Neuronal stem cell (in vitro differentiated cells): ENCODE measurements around the gene NPDC1.

Experiments used
- DNase-seq: peaks from one replicate; pipeline ENCODE4 v3.0.0-alpha.2; 2013; ENCODE audit warnings: low spot score
- H2AFZ ChIP-seq: one replicate; pipeline ENCODE4 v1.6.1; 2013; ENCODE audit warnings: mild to moderate bottlenecking, low read length, inconsistent platforms
- H2AK5ac ChIP-seq: 2 replicates; pipeline ENCODE4 v1.6.1; 2013; ENCODE audit warnings: low read depth, mild to moderate bottlenecking, inconsistent platforms, low read length, moderate library complexity, mixed read lengths
- H2BK120ac ChIP-seq: 2 replicates; pipeline ENCODE4 v1.6.1; 2013; ENCODE audit warnings: low read depth, mild to moderate bottlenecking, inconsistent platforms, low read length, moderate library complexity, mixed read lengths
- H2BK12ac ChIP-seq: one replicate; pipeline ENCODE4 v1.6.1; 2013; ENCODE audit warnings: low read length, inconsistent platforms
- H2BK15ac ChIP-seq: 2 replicates; pipeline ENCODE4 v1.6.1; 2013; ENCODE audit warnings: mild to moderate bottlenecking, low read length, inconsistent platforms, mixed read lengths
- H2BK5ac ChIP-seq: one replicate; pipeline ENCODE4 v1.6.1; 2013; ENCODE audit warnings: inconsistent platforms, mild to moderate bottlenecking, low read length, moderate library complexity
- H3K14ac ChIP-seq: one replicate; pipeline ENCODE4 v1.6.1; 2013; ENCODE audit warnings: low read length, inconsistent platforms
- H3K18ac ChIP-seq: 2 replicates; pipeline ENCODE4 v1.6.1; 2013; ENCODE audit warnings: low read length, inconsistent platforms
- H3K23ac ChIP-seq: 2 replicates; pipeline ENCODE4 v1.6.1; 2013; ENCODE audit warnings: low read depth, mild to moderate bottlenecking, mixed read lengths, low read length, inconsistent platforms; ENCODE audit not compliant: poor library complexity
- H3K27ac ChIP-seq: replicated peaks from 3 replicates; pipeline ENCODE4 v1.5.1; 2013; ENCODE audit warnings: low read length, inconsistent platforms
- H3K27me3 ChIP-seq, 3 experiments: 2 replicates each; pipeline ENCODE4 v1.6.1; 2013; ENCODE audit warnings: low read length in 3 of 3, mild to moderate bottlenecking in 2 of 3, inconsistent platforms in 1 of 3, low read depth in 1 of 3, mixed read lengths in 1 of 3, moderate library complexity in 1 of 3; ENCODE audit not compliant: control insufficient read depth in 3 of 3, insufficient read depth in 3 of 3
- H3K36me3 ChIP-seq, 2 donors: replicated peaks in 1 of 2; 2 replicates each; pipeline ENCODE4 v1.6.1; 2013; ENCODE audit warnings: low read length in 2 of 2; ENCODE audit not compliant: control insufficient read depth in 2 of 2, insufficient read depth in 2 of 2
- H3K4ac ChIP-seq: 2 replicates; pipeline ENCODE4 v1.6.1; 2013; ENCODE audit warnings: inconsistent platforms, mild to moderate bottlenecking, low read length, moderate library complexity
- H3K4me1 ChIP-seq, 2 donors: 1 replicate in 1 of 2; 2 replicates in 1 of 2; pipeline ENCODE4 v1.6.1; 2013; ENCODE audit warnings: low read length in 2 of 2, low read depth in 1 of 2; ENCODE audit not compliant: control insufficient read depth in 2 of 2, insufficient read depth in 1 of 2
- H3K4me2 ChIP-seq: one replicate; pipeline ENCODE4 v1.6.1; 2013; ENCODE audit warnings: mild to moderate bottlenecking, low read length, inconsistent platforms; ENCODE audit not compliant: insufficient read depth, poor library complexity, severe bottlenecking
- H3K4me3 ChIP-seq, 2 donors: 2 replicates each; pipeline ENCODE4 v1.5.1; 2013; ENCODE audit warnings: low read length in 2 of 2, mild to moderate bottlenecking in 2 of 2, inconsistent platforms in 1 of 2, moderate library complexity in 1 of 2
- H3K79me1 ChIP-seq: one replicate; pipeline ENCODE4 v1.6.1; 2013; ENCODE audit warnings: low read depth, mild to moderate bottlenecking, inconsistent platforms, low read length, moderate library complexity
- H3K9ac ChIP-seq: one replicate; pipeline ENCODE4 v1.6.1; 2013; ENCODE audit warnings: mild to moderate bottlenecking, low read depth, low read length, inconsistent platforms; ENCODE audit not compliant: poor library complexity
- H3K9me3 ChIP-seq, 2 donors: replicated peaks in 1 of 2; 2 replicates each; pipeline versions ENCODE3 to v1.6.1; 2013; ENCODE audit warnings: low read length in 2 of 2, mild to moderate bottlenecking in 2 of 2, inconsistent platforms in 1 of 2, low read depth in 1 of 2, mixed read lengths in 1 of 2, moderate library complexity in 1 of 2; ENCODE audit not compliant: control insufficient read depth in 2 of 2, insufficient read depth in 1 of 2
- H4K8ac ChIP-seq: one replicate; pipeline ENCODE4 v1.6.1; 2013; ENCODE audit warnings: low read depth, mild to moderate bottlenecking, inconsistent platforms, low read length, moderate library complexity
- H4K91ac ChIP-seq: one replicate; pipeline ENCODE4 v1.6.1; 2013; ENCODE audit warnings: low read length, low read depth, mild to moderate bottlenecking, inconsistent platforms; ENCODE audit not compliant: poor library complexity
- WGBS, 2 donors: extraction: QIAGEN DNeasy Blood & Tissue Kit; methylation state at CpG; one replicate each; pipeline ENCODE4 v1.1.7; 2013; ENCODE audit warnings: missing lambda C conversion rate in 2 of 2, mixed read lengths in 1 of 2; ENCODE audit not compliant: insufficient read length in 2 of 2, insufficient replicate concordance in 1 of 2; ENCODE audit errors: extremely low coverage in 2 of 2; 5-methylcytosine and 5-hydroxymethylcytosine counted together

The NPDC1 gene

DNA sequence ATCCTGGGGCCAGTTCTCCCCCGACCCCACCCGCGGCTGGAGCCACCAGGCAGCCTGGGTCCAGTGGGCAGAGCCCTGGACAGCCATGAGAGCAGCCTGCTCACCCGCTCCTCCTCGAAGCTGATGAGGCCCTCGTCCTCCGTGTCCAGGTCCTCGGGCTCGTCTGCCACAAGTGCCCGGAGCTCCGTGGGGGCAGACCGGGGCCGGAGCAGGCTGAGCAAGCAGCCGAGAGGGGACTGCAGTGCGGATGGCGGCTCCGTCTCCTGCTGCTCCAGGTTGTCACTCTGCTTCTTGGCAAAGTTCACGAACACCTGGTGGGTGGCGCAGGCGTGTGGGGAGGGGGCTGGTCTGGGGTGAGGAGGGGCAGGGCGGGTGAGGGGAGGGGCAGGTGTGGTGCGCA, 37.7 kb downstream of the NPDC1 start:
- Histone ChIP-seq H3K4ac (no peak overlapping the region), H2AFZ (no peak overlapping the region), H3K79me1 (no peaks in the 10 kb centered on the region), H3K27me3 (no peaks in the 10 kb centered on the region), H2BK5ac (peak overlapping the region; percentile 53), H3K4me2 (no peak overlapping the region), H3K36me3 (peaks cover 8 to 10% of the 10 kb centered on the region in 2 donors), H4K8ac (no peak overlapping the region), H3K23ac (no peak overlapping the region), H4K91ac (no peak overlapping the region), H2BK120ac (no peak overlapping the region), H2BK15ac (no peak overlapping the region), H3K18ac (peak overlapping the region; percentile 48), H3K4me1 (peaks cover 0 to 8% of the 10 kb centered on the region in 2 donors), H3K9me3 (peaks cover 2 to 3% of the 10 kb centered on the region in 2 donors), H2BK12ac (no peak overlapping the region), H3K9ac (no peak overlapping the region), H3K14ac (no peak overlapping the region), H3K4me3 (no peak overlapping the region), H2AK5ac (no peak overlapping the region), H3K27ac (no peak overlapping the region)
- no peak for DNase-seq
- WGBS, 2 donors = no CpG with 5 or more reads among the region's 22 CpGs

DNA sequence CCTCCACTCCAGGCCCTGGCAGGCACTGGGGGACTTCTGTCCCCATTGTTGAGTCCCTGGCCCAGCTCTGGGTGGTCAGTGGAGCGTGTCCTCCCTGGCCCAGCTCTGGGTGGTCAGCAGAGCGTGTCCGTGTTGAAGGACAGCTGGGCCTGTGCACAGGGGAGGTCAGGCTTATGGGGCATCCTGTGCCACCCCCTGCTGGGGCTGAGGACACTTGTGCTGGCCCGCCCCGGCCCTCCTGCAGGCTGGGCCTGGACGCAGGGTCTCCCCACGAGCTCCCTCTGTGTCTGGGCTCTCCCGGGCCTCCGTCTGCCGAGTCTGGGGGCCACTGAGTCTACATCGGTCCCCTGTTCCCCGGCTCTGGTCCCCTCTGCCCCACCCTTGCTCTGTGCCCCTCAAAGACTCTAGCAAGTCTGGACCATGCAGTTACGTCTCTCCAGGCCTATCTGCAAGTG, 38.1 kb downstream of the NPDC1 start:
- no peak for DNase-seq
- Histone ChIP-seq H2BK120ac (no peak overlapping the region), H3K9me3 (peaks cover 2 to 3% of the 10 kb centered on the region in 2 donors), H4K91ac (no peak overlapping the region), H2BK5ac (peak overlapping the region; percentile 53), H3K18ac (peak overlapping the region; percentile 48), H3K4me1 (peaks cover 0 to 8% of the 10 kb centered on the region in 2 donors), H3K9ac (no peak overlapping the region), H3K4ac (no peak overlapping the region), H4K8ac (peak overlapping the region; percentile 43), H3K79me1 (no peaks in the 10 kb centered on the region), H3K4me2 (no peak overlapping the region), H3K23ac (no peak overlapping the region), H2AK5ac (no peak overlapping the region), H3K14ac (no peak overlapping the region), H2BK12ac (no peak overlapping the region), H3K36me3 (peaks cover 8 to 10% of the 10 kb centered on the region in 2 donors), H3K4me3 (no peak overlapping the region), H2BK15ac (no peak overlapping the region), H3K27me3 (no peaks in the 10 kb centered on the region), H3K27ac (no peak overlapping the region), H2AFZ (no peak overlapping the region)
- WGBS, 2 donors = no CpG with 5 or more reads among the region's 13 CpGs

DNA sequence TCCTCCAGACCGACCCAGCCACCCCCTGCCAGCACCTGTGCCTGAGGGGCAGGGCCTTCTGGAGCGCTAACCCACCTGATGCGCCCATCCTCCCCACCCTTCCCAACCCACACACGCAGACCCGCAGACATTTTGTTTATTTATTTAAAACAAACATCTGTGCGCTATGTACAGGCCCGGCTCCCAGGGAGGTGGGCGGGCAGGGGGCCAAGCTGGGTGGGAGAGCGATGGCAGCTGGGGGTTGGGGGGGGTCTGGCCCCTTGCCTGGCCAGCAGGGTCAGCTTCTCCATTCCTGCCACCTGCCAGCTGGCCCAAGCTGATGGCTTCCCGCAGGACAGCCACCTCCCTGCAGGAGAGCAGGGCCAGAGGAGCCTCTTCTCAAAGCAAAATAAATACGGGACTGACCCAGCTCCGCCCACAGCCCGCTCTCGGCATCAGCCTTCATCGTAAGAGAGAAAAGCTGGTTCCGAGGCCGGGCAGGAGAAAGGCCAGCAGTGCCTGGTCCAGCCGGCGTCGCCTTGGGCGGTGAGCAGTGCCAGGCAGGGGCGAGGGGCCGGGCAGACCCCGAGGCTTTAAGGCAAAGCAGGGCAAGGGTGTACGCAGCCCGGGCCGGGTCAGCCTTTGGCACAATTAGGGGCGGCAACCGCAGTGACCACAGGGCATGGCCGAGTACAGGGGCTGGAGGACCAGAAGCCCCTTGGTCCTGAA, 38.7 kb downstream of the NPDC1 start:
- Histone ChIP-seq H3K18ac (peak overlapping the region; percentile 48), H2AFZ (no peak overlapping the region), H3K79me1 (no peaks in the 10 kb centered on the region), H3K23ac (no peak overlapping the region), H4K8ac (peak overlapping the region; percentile 43), H2AK5ac (peak overlapping the region; percentile 3), H4K91ac (no peak overlapping the region), H3K9ac (no peak overlapping the region), H3K36me3 (peaks cover 7 to 10% of the 10 kb centered on the region in 2 donors), H3K27ac (no peak overlapping the region), H3K27me3 (no peaks in the 10 kb centered on the region), H3K9me3 (peaks cover 2 to 3% of the 10 kb centered on the region in 2 donors), H2BK12ac (no peak overlapping the region), H3K14ac (no peak overlapping the region), H2BK120ac (no peak overlapping the region), H3K4me2 (no peak overlapping the region), H2BK15ac (peak overlapping the region; percentile 49), H3K4me3 (no peak overlapping the region), H3K4me1 (peaks cover 0 to 8% of the 10 kb centered on the region in 2 donors), H3K4ac (no peak overlapping the region), H2BK5ac (peak overlapping the region; percentile 53)
- WGBS, 2 donors = no CpG with 5 or more reads among the region's 30 CpGs
- DNase-seq = no peak

DNA sequence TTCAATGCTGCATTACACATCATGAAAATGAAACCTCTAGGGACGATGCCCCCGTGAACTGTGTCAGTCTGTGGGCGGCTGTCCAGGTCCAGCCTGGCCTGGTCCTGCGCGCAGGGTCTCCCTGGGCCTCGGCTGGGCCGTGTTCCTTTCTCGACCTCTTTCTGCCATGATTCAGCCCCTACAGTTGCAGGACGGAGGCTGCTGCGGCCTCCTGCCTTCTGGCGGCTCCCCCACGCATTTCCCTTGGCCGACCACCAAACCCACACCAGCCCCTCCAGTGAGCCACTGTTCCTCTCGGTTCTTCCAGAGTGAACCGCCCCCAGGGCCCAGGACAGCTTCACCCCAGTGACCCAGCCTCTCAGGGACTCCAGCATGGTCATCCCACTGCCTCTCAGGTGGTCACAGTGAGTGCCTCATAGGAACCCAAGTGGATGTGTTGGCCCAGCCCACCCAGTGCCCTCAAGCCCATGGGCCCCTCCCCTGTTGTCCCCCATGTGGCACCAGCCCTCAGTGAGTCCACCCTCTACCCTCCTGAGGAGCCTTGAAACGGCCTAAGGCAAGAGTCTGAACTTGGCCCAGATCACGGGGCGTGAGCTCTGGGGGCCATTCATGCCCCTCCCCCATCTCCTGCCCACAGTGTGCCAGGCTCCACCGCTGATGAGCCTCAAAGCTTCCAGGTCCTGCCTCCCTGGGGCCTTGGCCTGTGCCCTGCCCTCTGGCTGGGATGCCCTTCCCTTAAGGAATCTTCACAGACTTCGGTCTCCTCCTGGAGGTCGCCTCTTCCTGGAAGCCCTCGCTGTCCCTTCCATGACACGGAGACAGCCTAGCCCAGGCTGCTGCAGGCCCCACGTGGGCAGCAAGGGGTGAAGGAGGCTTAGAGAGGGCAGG, 39.6 kb downstream of the NPDC1 start:
- H3K4me2 ChIP-seq = no peak overlapping the region
- H2BK15ac ChIP-seq = peak overlapping the region; percentile 49
- H2AFZ ChIP-seq = no peak overlapping the region
- H3K79me1 ChIP-seq = no peaks in the 10 kb centered on the region
- H3K27ac ChIP-seq = peak overlapping the region; percentile 20
- H4K8ac ChIP-seq = no peak overlapping the region
- DNase-seq = no peak
- no peak overlapping the region for H3K9ac ChIP-seq
- peak overlapping the region; percentile 53 for H2BK5ac ChIP-seq
- H3K27me3 ChIP-seq = no peaks in the 10 kb centered on the region
- peaks cover 2 to 3% of the 10 kb centered on the region in 2 donors for H3K9me3 ChIP-seq
- peaks cover 0 to 8% of the 10 kb centered on the region in 2 donors for H3K4me1 ChIP-seq
- no peak overlapping the region for H4K91ac ChIP-seq
- H3K4me3 ChIP-seq = peak overlapping the region in 1 of 2 donors; percentile 4
- no peak overlapping the region for H2BK120ac ChIP-seq
- WGBS, 2 donors = no CpG with 5 or more reads among the region's 24 CpGs
- peaks cover 5 to 10% of the 10 kb centered on the region in 2 donors for H3K36me3 ChIP-seq
- H2AK5ac ChIP-seq = peak overlapping the region; percentile 3
- H2BK12ac ChIP-seq = no peak overlapping the region
- peak overlapping the region; percentile 7 for H3K18ac ChIP-seq
- H3K23ac ChIP-seq = peak overlapping the region; percentile 17
- H3K4ac ChIP-seq = no peak overlapping the region
- H3K14ac ChIP-seq = peak overlapping the region; percentile 63
